ENCODE results near the gene IGF2R. TPM values are rescaled to one million over a fixed set of nuclear protein-coding genes. Genes with fewer than 3 reads are reported as not detected.

The IGF2R gene
- total RNA-seq, 1 donor from 2014 or later: 73.4 TPM

DNA sequence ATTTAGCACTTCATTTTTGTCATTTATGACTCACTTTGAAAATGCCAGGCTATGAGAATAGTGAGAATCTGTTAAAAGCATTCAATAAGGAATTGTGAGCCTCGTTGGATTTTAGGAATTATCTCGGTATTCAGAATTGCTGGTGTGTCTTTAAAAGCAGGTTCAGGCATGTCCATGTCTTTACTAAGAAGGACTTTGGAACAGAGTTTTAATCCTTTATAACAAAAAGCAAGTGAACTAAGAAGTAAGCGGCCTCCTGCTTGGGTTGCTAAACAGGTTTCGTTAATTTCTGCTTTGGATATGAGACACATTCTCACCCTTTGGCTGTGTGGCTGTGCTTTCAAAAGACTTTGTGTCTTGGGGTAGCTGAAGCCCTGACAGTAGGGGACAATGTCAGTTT is 74.9 kb downstream of the IGF2R start:
- peak overlapping the region; percentile 44 for H3K27ac ChIP-seq
- intact Hi-C loops (cut with DNase I): no loop called here
- no peaks in the 10 kb centered on the region for H3K27me3 ChIP-seq
- DNase-seq (ENCODE audit: extremely low spot score in 2 of 2): no peak
- peaks cover 31% of the 10 kb centered on the region for H3K4me1 ChIP-seq
- TF ChIP-seq POLR2AphosphoS5 (IDR thresholded peaks at IDR 0.05; ENCODE audit: insufficient read depth in 1 of 2, low read depth in 1 of 2): no peak
- TF ChIP-seq, protein P1, sequence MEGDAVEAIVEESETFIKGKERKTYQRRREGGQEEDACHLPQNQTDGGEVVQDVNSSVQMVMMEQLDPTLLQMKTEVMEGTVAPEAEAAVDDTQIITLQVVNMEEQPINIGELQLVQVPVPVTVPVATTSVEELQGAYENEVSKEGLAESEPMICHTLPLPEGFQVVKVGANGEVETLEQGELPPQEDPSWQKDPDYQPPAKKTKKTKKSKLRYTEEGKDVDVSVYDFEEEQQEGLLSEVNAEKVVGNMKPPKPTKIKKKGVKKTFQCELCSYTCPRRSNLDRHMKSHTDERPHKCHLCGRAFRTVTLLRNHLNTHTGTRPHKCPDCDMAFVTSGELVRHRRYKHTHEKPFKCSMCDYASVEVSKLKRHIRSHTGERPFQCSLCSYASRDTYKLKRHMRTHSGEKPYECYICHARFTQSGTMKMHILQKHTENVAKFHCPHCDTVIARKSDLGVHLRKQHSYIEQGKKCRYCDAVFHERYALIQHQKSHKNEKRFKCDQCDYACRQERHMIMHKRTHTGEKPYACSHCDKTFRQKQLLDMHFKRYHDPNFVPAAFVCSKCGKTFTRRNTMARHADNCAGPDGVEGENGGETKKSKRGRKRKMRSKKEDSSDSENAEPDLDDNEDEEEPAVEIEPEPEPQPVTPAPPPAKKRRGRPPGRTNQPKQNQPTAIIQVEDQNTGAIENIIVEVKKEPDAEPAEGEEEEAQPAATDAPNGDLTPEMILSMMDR (IDR thresholded peaks at IDR 0.05): no peak
- TF ChIP-seq POLR2A (IDR thresholded peaks at IDR 0.05): no peak
- H3K4me3 ChIP-seq: peak overlapping the region in 1 of 2 donors; percentile 15
- no peaks in the 10 kb centered on the region for H3K9me3 ChIP-seq
- peaks cover 0 to 81% of the 10 kb centered on the region in 2 donors for H3K36me3 ChIP-seq

DNA sequence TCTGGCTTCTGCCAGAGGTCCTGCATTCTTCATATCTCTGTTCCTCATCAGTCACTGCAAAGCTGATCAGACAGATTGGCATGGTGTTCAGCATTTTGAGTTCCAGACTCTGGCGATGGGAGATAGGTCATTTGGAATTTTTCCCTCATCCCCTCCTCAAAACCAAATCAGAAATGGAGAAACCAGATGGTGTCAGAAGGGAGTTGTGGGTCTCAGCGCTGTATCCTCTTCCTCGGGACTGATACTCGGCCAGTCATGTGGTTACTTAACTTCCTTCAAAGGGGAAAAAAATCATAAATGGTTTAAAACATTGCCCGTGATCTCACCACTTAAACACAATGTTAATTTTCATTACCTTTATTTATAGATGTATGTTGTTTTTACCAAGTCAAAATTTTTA is 75.8 kb downstream of the IGF2R start:
- TF ChIP-seq, protein P1 (IDR thresholded peaks at IDR 0.05): no peak
- TF ChIP-seq POLR2A (IDR thresholded peaks at IDR 0.05): no peak
- TF ChIP-seq POLR2AphosphoS5 (IDR thresholded peaks at IDR 0.05; ENCODE audit: insufficient read depth in 1 of 2, low read depth in 1 of 2): no peak
- DNase-seq (ENCODE audit: extremely low spot score in 2 of 2): no peak
- intact Hi-C loops (cut with DNase I): no loop called here
- no peak overlapping the region for H3K4me3 ChIP-seq
- peaks cover 0 to 90% of the 10 kb centered on the region in 2 donors for H3K36me3 ChIP-seq
- no peaks in the 10 kb centered on the region for H3K9me3 ChIP-seq
- H3K4me1 ChIP-seq: peaks cover 31% of the 10 kb centered on the region
- no peaks in the 10 kb centered on the region for H3K27me3 ChIP-seq
- H3K27ac ChIP-seq: no peak overlapping the region

DNA sequence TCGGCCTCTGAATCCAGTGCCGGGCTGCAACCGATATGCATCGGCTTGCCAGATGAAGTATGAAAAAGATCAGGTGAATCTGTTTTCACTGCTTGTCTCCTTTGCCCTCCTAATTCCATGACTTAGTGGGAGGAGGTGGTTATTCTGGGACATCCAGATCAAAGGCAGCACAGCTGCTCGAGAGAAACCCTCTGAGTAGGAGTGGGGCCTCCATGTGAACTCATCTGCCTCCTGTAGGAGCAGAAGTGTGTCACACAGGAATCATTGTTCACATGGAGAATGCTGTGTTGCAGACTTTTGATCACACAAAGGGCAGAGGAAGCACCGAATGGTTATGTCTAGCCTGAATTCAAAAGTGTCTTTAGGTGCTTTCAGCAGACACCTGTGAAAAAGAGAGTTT is 79.6 kb downstream of the IGF2R start:
- no peak for TF ChIP-seq POLR2AphosphoS5 (IDR thresholded peaks at IDR 0.05; ENCODE audit: insufficient read depth in 1 of 2, low read depth in 1 of 2)
- TF ChIP-seq, protein P1 (IDR thresholded peaks at IDR 0.05): no peak
- no peak for TF ChIP-seq POLR2A (IDR thresholded peaks at IDR 0.05)
- H3K27me3 ChIP-seq: no peaks in the 10 kb centered on the region
- DNase-seq (ENCODE audit: extremely low spot score in 2 of 2): no peak
- peaks cover 0 to 94% of the 10 kb centered on the region in 2 donors for H3K36me3 ChIP-seq
- intact Hi-C loops (cut with DNase I): no loop called here
- H3K4me3 ChIP-seq: no peak overlapping the region
- H3K9me3 ChIP-seq: no peaks in the 10 kb centered on the region
- H3K4me1 ChIP-seq: peaks cover 16% of the 10 kb centered on the region
- H3K27ac ChIP-seq: no peak overlapping the region

DNA sequence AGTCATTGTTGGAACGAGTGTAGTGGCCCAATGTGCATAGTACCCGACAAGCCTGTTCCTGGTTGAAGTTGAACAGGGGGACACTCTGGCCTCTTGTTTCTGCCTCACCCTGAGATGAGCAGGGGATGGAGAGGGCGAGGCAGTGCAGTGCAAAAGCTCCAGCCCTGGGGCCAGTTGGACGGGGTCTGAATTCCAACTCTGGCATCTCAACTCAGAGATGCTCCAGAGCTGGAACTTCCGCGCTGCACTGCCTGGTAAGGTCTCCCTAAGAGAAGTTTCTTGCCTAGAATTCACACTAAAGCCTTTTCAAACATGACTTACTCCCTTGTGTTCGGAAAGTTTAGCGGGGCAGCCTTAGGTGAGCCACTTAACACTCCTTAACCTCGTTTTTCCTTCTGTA is 80.5 kb downstream of the IGF2R start:
- Histone ChIP-seq H3K4me3 (no peak overlapping the region), H3K36me3 (peaks cover 0 to 90% of the 10 kb centered on the region in 2 donors), H3K4me1 (peaks cover 7% of the 10 kb centered on the region), H3K27ac (no peak overlapping the region), H3K9me3 (no peaks in the 10 kb centered on the region), H3K27me3 (no peaks in the 10 kb centered on the region)
- TF ChIP-seq, protein P1 (IDR thresholded peaks at IDR 0.05): no peak
- no peak for TF ChIP-seq POLR2AphosphoS5 (IDR thresholded peaks at IDR 0.05; ENCODE audit: insufficient read depth in 1 of 2, low read depth in 1 of 2)
- no peak for TF ChIP-seq POLR2A (IDR thresholded peaks at IDR 0.05)
- intact Hi-C loops (cut with DNase I): no loop called here
- DNase-seq (ENCODE audit: extremely low spot score in 2 of 2): no peak

DNA sequence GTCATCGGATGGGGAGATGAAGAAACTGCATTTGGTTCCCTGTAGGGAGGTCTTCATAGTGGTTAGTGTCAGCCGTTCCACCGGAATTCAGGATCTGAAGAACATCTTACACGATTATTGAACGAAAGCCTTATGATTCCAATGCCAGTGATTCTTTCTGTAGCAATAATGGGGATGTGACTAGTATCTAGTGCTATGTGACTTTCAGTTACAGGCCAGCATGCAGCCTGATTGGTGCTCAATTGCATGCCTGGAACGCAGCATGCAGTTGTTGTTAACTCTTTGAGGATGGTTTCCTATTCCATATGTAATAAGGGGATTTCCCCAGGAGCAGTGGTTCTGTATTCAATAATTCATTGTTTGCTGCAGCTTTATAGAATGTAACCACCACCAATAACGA is 81.1 kb downstream of the IGF2R start:
- peaks cover 0 to 89% of the 10 kb centered on the region in 2 donors for H3K36me3 ChIP-seq

More for the DNA sequence above, 81.1 kb downstream of the IGF2R start:
- Histone ChIP-seq H3K27ac (no peak overlapping the region), H3K27me3 (no peaks in the 10 kb centered on the region), H3K4me3 (no peak overlapping the region), H3K4me1 (peaks cover under 1% of the 10 kb centered on the region), H3K9me3 (no peaks in the 10 kb centered on the region)
- TF ChIP-seq POLR2AphosphoS5 (IDR thresholded peaks at IDR 0.05; ENCODE audit: insufficient read depth in 1 of 2, low read depth in 1 of 2): no peak
- TF ChIP-seq, protein P1 (IDR thresholded peaks at IDR 0.05): no peak
- no peak for TF ChIP-seq POLR2A (IDR thresholded peaks at IDR 0.05)
- intact Hi-C loops (cut with DNase I): no loop called here
- DNase-seq (ENCODE audit: extremely low spot score in 2 of 2): no peak

Measured in vagina (tissue), 2 donors.